DMS153 treated with DMSO at 0.1 percent for 48 hours (cell line): ENCODE measurements around the gene ZNF487.
"Not testable (repeated sequence)": the region's sequence is repeated elsewhere in the genome, so short reads cannot be mapped to it uniquely, and the experiment has no call there.

Experiments
- DNase-seq: peaks from one replicate; lab custom pipeline; 2025; ENCODE audit not compliant: unreplicated experiment; lab: John Stamatoyannopoulos, UW

The ZNF487 gene

GRCh38 chr10:43436291-43437140 is at the start of gene ZNF487:
TSS of gene ZNF487 (plus strand) at chr10:43437111. CDS start at chr10:43475814, 38,703 bp downstream.
- DNase-seq: peak; percentile 78

DNA sequence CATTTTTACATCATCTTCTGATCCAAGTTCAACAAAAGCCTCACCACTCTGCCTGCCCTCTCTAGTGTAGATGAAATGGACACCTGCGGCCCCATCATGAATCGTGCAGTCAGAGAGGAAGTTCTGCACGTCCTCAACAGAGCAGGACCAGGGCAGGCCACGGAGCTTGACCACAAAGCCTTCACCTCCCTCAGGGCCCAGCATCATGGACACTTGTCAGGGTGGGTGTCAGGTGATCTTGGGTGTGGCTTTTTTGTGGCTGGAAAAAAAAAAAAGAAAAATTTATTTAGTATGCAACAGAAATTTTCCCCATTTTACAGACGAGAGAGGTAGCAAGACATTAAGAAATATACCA is 49.3 kb upstream of the ZNF487 start:
- DNase-seq: no peak

- DNase-seq: no peak
These were observed 47.0 kb upstream of the ZNF487 start for GRCh38 chr10:43389867-43390266.

DNA sequence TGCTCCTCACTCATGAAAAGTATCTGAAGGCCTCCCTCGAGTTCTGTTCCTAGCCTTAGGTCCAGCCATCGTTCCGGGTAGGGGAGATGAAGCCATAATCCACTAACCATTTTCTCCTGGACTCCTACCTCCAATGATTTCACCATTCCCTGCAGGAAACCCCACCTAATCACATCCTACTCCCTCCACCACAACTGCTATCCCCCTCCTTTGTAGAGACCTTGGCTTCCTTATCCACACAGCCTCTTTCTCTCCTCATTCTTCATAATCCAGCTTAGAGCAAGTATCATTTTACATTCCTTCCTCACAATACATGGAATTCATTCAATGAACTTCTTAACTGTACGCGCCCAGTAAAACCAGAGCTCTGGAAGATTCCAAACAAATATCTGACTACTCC is 46.6 kb upstream of the ZNF487 start:
- DNase-seq: no peak

DNA sequence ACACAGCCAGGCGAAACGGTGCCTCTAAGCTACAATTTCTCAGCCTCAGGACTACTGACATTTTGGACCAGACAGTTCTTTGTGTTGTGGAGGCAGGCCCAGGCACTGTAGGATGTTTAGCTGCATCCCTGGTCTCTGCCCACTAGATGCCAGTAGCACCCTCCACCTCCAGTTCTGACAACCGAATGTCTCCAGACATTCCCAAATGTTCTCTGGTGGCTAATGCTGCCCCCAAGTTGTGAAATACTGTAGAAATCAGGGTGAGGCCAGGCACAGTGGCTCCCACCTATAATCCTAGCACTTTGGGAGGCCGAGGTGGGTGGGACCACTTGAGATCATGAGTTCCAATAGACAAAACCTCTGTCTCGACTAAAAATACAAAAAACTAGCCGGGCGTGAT is 46.2 kb upstream of the ZNF487 start:
- DNase-seq: no peak

- DNase-seq: no peak
These were observed 45.4 kb upstream of the ZNF487 start for GRCh38 chr10:43391496-43391895.

DNA sequence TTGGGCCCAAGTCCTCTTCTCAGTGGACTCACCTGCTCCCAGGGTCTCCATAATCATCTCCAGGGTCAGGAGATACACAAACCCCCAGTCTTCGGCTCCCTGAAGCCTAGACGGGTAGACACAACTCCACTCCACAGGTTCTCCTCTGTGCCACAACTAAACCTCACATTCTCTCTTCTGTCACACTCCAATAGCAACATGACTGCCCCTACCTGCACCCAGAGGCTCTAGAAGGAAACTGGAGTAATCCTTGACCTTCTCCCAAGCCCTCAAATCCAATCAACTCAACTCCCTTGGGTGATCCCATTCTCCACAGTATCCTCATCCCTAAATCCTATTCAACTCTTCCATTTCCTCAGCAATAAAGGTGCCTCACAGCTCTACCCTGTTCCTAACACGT is 44.2 kb upstream of the ZNF487 start:
- no peak for DNase-seq

DNA sequence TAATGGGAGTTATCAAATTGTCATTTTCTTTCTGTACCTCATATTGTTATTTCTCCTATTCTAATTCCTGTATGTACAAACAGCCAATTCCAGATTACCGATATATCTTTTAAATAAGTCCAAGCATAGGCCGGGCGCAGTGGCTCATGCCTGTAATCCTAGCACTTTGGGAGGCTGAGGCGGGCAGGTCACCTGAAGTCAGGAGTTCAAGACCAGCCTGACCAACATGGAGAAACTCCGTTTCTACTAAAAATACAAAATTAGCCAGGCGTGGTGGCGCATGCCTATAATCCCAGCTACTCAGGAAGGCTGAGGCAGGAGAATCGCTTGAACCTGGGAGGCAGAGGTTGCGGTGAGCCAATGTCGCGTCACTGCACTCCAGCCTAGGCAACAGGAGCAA is 43.7 kb upstream of the ZNF487 start:
- not testable (repeated sequence) for DNase-seq

DNA sequence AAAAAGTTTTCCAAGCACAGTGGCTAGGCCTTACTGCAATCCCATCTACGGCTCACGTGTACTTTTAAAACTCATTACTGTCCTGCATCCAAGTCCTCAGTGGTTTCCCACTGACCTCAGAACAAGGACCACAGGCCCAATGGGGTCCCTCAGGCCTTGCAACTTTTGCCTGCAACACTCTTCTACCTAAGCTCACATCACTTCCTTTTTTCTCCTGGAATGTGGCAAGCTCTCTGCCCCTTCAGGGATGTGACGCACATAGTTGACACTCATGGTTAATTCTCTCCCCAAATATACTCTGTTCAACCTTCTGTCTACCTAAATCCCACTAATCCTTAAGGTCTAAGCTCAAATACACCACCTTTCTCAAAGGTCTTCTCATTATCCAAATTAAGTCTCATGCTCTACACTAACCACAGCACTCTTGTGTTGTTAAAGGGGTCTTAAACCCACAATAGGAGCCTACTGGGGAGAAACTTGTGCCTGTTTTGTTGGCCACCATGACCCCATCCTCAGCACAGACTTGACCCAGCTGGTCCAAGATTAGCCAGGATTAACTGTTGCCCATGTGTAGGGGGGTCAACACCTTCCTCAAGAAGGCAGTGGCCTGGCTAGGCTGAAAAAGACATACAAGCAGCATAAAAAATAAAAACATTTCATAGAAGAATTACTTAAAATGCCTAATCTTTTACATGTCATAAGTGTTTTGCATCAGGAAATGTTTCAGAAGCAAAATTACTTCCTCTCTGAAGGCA is 43.1 kb upstream of the ZNF487 start:
- no peak for DNase-seq

DNA sequence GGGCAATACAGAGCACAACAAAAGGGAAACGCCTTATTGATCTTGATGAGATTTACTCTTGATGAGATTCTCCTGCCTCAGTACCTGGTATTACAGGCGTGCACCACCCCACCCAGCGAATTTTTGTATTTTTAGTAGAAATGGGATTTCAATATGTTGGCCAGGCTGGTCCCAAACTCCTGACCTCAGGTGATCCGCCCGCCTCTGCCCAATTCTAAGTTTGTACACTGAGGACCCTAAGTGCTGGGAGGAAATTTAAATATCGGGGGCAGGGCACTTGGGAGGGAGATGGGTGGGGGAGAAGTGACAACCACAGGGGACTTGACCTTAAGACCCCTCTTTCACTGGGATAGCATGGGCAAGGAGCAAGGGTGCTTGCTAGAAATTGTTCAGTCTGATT is 42.0 kb upstream of the ZNF487 start:
- no peak for DNase-seq

DNA sequence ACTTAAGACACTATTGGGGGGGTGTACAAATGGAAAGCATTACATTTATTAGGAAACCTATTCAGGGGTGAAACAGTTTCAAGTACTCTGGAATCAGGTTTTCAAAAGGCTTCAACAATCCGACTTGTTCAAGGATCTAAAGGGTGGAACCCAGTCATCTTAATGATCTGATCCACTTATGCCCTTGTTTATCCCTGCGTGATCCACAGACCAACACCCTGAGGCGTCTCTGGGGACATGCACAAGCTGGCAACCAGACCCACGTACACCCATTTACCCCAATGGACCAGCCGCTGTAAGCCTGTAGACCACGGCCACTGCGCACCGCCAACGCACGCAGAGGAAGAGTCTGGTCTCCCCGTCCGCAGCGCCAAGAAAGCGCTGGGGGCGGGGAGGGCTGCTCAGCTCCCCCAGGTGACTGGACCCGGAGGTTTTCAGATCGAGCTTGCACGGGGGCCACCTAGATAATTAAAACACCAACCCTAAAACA is 41.3 kb upstream of the ZNF487 start:
- DNase-seq: no peak

GRCh38 chr10:43396061-43396927 is 40.6 kb upstream of the ZNF487 start:
- DNase-seq: peak; percentile 32

- peak; percentile 83 for DNase-seq
These were observed 39.8 kb upstream of the ZNF487 start for GRCh38 chr10:43396928-43397624.

DNA sequence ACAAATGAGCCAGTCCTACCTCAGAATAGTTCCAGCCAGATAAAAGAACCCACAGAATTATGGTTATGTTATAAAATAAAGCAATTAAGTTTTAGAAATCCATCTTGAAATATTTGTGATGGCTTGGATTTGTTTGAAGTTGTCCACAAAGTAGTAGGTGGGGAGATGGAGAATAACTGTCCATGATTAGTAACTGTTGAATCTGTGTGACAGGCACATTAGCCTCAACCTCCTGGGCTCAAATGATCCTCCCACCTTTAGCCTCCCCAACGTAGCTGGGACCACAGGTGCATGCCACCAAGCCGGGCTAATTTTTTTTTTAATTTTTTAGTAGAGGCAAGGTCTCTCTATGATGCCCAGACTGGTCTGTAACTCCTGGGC is 38.0 kb upstream of the ZNF487 start:
- DNase-seq: no peak

GRCh38 chr10:43399320-43400310 is 37.3 kb upstream of the ZNF487 start:
- no peak for DNase-seq

DNA sequence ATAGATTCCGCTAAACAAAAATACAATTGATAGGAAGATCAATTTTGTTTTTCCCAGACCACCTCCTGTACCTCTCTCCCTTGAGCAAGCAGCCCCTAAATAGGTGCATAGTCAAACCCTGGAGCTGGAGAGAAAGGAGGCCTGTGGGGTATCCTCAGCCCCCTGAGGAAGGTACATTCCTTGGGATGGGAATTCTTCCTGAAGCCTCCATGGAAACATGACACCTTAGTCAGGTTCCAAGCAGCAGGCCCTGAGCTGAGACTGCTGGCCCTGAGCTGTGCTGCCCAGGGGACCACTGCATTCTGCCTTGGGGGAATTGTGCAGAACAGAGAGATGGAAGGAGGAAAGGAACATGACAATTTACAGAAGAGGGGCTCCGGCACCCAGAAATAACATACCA is 35.3 kb upstream of the ZNF487 start:
- no peak for DNase-seq

DNA sequence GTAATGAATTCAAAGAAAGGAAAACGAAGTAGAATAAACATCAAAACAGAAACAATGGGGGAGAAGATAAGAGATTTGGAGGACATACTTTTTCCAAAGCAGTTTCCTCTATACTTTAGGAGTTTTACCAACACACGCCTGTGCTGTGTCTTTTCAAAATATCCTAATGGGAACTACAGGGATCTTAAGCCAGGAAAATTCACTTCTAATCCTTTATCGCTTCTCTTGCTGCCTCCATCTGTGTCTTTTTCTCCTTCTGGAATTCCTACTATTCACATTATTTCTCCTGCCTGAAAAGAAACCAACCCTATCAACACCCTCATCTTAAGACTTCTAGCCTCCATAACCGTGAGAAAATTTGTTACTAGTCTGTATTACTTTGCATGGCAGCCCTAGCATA is 34.7 kb upstream of the ZNF487 start:
- no peak for DNase-seq

- DNase-seq: no peak
These were observed 33.9 kb upstream of the ZNF487 start for GRCh38 chr10:43402880-43403452.
